Naive thymus-derived CD4-positive, alpha-beta T cell (primary cell): ENCODE measurements around the gene CDC123. TPM values are rescaled to one million over a fixed set of nuclear protein-coding genes. Genes with fewer than 3 reads are reported as not detected.
"Not testable (repeated sequence)": the region's sequence is repeated elsewhere in the genome, so short reads cannot be mapped to it uniquely, and the experiment has no call there.

Experiments used
- ATAC-seq: fragments of 150-1000 bp; cut with Tn5 transposase; 2 replicates; pipeline ENCODE4 v1.10.0; 2021; ENCODE audit warnings: mild to moderate bottlenecking, moderate library complexity
- CTCF ChIA-PET: fragments of 350-600 bp; sonication (Branson Sonifier 250); formaldehyde crosslinking; loops from one replicate; lab custom pipeline; 2021; ENCODE audit warnings: antibody characterized with exemption; lab: Charles Lee
- POLR2A ChIA-PET: fragments of 350-600 bp; sonication (Branson Sonifier 250); formaldehyde crosslinking; loops from one replicate; lab custom pipeline; 2021; ENCODE audit warnings: antibody characterized with exemption, inconsistent platforms; lab: Charles Lee
- DNase-seq, 9 donors: peaks; one replicate each; pipeline versions ENCODE4 v3.0.0 to v3.0.0-alpha.2; 2020 to 2022; ENCODE audit warnings: mixed read lengths in 1 of 9
- H3K27ac ChIP-seq: one replicate; pipeline ENCODE4 v1.7.0; 2013; ENCODE audit warnings: mild to moderate bottlenecking, low read depth, low read length, moderate library complexity
- H3K27me3 ChIP-seq, 2 donors: one replicate each; pipeline ENCODE4 v1.7.0; 2013; ENCODE audit warnings: low read length in 2 of 2, mild to moderate bottlenecking in 2 of 2, moderate library complexity in 2 of 2; ENCODE audit not compliant: control insufficient read depth in 2 of 2, insufficient read depth in 2 of 2
- H3K36me3 ChIP-seq, 3 experiments: 1 replicate in 2 of 3; 2 replicates in 1 of 3; pipeline ENCODE4 v1.7.0; 2013; ENCODE audit warnings: low read length in 3 of 3, mild to moderate bottlenecking in 3 of 3, moderate library complexity in 1 of 3; ENCODE audit not compliant: insufficient read depth in 3 of 3, control insufficient read depth in 2 of 3
- H3K4me1 ChIP-seq, 2 donors: one replicate each; pipeline ENCODE4 v1.7.0; 2013; ENCODE audit warnings: low read length in 2 of 2, mild to moderate bottlenecking in 2 of 2, moderate library complexity in 1 of 2; ENCODE audit not compliant: control insufficient read depth in 2 of 2, insufficient read depth in 2 of 2
- H3K4me3 ChIP-seq: 2 replicates; pipeline ENCODE4 v1.7.0; 2013; ENCODE audit warnings: mild to moderate bottlenecking, low read length
- H3K9me3 ChIP-seq, 3 experiments: 1 replicate in 2 of 3; 2 replicates in 1 of 3; pipeline ENCODE4 v1.7.0; 2013; ENCODE audit warnings: low read length in 3 of 3; ENCODE audit not compliant: control insufficient read depth in 2 of 3
- H3K27ac Mint-ChIP-seq, 9 donors: one replicate each; pipeline ENCODE4 v1.8.0; 2020 to 2022; ENCODE audit warnings: mixed read lengths in 9 of 9, mild to moderate bottlenecking in 8 of 9, moderate library complexity in 5 of 9, inconsistent platforms in 2 of 9
- H3K27me3 Mint-ChIP-seq, 5 donors: one replicate each; pipeline ENCODE4 v1.8.0; 2021 to 2022; ENCODE audit warnings: mixed read lengths in 5 of 5, mild to moderate bottlenecking in 1 of 5
- H3K36me3 Mint-ChIP-seq, 5 donors: one replicate each; pipeline ENCODE4 v1.8.0; 2020 to 2022; ENCODE audit warnings: mixed read lengths in 5 of 5, mild to moderate bottlenecking in 3 of 5, inconsistent platforms in 1 of 5
- H3K4me1 Mint-ChIP-seq, 7 donors: one replicate each; pipeline ENCODE4 v1.8.0; 2020 to 2022; ENCODE audit warnings: mixed read lengths in 7 of 7, mild to moderate bottlenecking in 3 of 7, inconsistent platforms in 1 of 7
- H3K4me3 Mint-ChIP-seq, 10 donors: one replicate each; pipeline ENCODE4 v1.8.0; 2020 to 2022; ENCODE audit warnings: mild to moderate bottlenecking in 10 of 10, mixed read lengths in 10 of 10, moderate library complexity in 6 of 10, inconsistent platforms in 2 of 10
- H3K9me3 Mint-ChIP-seq, 11 donors: one replicate each; pipeline ENCODE4 v1.8.0; 2020 to 2022; ENCODE audit warnings: mixed read lengths in 11 of 11, mild to moderate bottlenecking in 4 of 11, inconsistent platforms in 1 of 11, moderate library complexity in 1 of 11
- intact Hi-C, 2 donors: fragments of 100-400 bp; cut with micrococcal nuclease; formaldehyde crosslinking; loops; one replicate each; pipeline ENCODE4 v1.15.1; 2023
- polyA plus RNA-seq, 2 donors: library from polyadenylated mRNA; unstranded; fragments of 300-500 nt; fragmentation: Illumina TruSeq; gene quantifications; one replicate each; pipeline ENCODE4 v1.2.3, GENCODE V29; 2021
- total RNA-seq, 6 experiments: library from RNA in 5 of 6; stranded (reverse) in 5 of 6; gene quantifications; 1 replicate in 5 of 6; 2 replicates in 1 of 6; pipeline ENCODE4 v1.2.3 and lab custom pipeline; 2021 to 2026

The CDC123 gene
- total and polyA plus RNA-seq, 7 experiments from 2014 or later, result 27.0 to 97.8 (median 37.0) TPM

GRCh38 chr10:12214763-12215218 is 18.8 kb downstream of the CDC123 start:
- Histone ChIP-seq H3K4me3 (no peak overlapping the region), H3K9me3 (no peaks in the 10 kb centered on the region), H3K27ac (peak overlapping the region; percentile 38), H3K27me3 (no peaks in the 10 kb centered on the region), H3K4me1 (no peaks in the 10 kb centered on the region), H3K36me3 (peaks cover 8 to 60% (median 17%) of the 10 kb centered on the region in 3 experiments)
- peak; percentile 69 for ATAC-seq
- no peaks in the 10 kb centered on the region for H3K9me3 Mint-ChIP-seq
- H3K36me3 Mint-ChIP-seq, result peaks cover 23 to 42% (median 33%) of the 10 kb centered on the region in 5 donors
- DNase-seq, result peak in 7 of 9 donors; percentile 27 to 62 (median 47)
- CTCF ChIA-PET, result interaction anchor here (0.6 to 3.4 kb wide), 14 partner anchors 10 to 687 kb away, joined by 3 to 17 read pairs (median 4); partner anchors contain the start of genes CDC123 and NUDT5
- no peaks in the 10 kb centered on the region for H3K27me3 Mint-ChIP-seq
- H3K4me3 Mint-ChIP-seq, result peak overlapping the region; percentile 61 to 84 (median 72)
- intact Hi-C loops, result loop anchor here (1.0 to 2.0 kb wide), 6 partner anchors 18 to 688 kb away; partner anchors contain the start of genes CDC123 (in 1 of the 2) and NUDT5 (in 1 of the 2)
- peaks cover 5 to 37% (median 20%) of the 10 kb centered on the region in 7 donors for H3K4me1 Mint-ChIP-seq
- POLR2A ChIA-PET, result interaction anchor here (0.7 to 1.8 kb wide), 5 partner anchors 16 to 186 kb away, joined by 3 to 5 read pairs (median 4); partner anchors contain the start of genes CDC123 and NUDT5
- peak overlapping the region; percentile 73 to 96 (median 87) for H3K27ac Mint-ChIP-seq

- ChIA-PET CTCF (no interaction called here), POLR2A (no interaction called here)
- no peaks in the 10 kb centered on the region for H3K27me3 Mint-ChIP-seq
- Histone ChIP-seq H3K36me3 (peaks cover 3 to 57% (median 5%) of the 10 kb centered on the region in 3 experiments), H3K4me3 (no peak overlapping the region), H3K4me1 (no peaks in the 10 kb centered on the region), H3K27me3 (no peaks in the 10 kb centered on the region), H3K27ac (no peak overlapping the region), H3K9me3 (no peaks in the 10 kb centered on the region)
- H3K36me3 Mint-ChIP-seq, result peaks cover 19 to 43% (median 28%) of the 10 kb centered on the region in 5 donors
- H3K9me3 Mint-ChIP-seq, result no peaks in the 10 kb centered on the region
- peak overlapping the region in 1 of 9 donors; percentile 41 for H3K27ac Mint-ChIP-seq
- H3K4me3 Mint-ChIP-seq, result no peak overlapping the region
- intact Hi-C loops, result no loop called here
- no peak for DNase-seq
- no peak for ATAC-seq
- peaks cover 9 to 36% (median 20%) of the 10 kb centered on the region in 7 donors for H3K4me1 Mint-ChIP-seq
Observed at GRCh38 chr10:12218991-12219390, 23.0 kb downstream of the CDC123 start.

GRCh38 chr10:12221323-12222298 is 25.6 kb downstream of the CDC123 start:
- Histone ChIP-seq H3K9me3 (no peaks in the 10 kb centered on the region), H3K4me3 (no peak overlapping the region), H3K4me1 (no peaks in the 10 kb centered on the region), H3K27ac (no peak overlapping the region), H3K36me3 (peaks cover 1 to 64% (median 5%) of the 10 kb centered on the region in 3 experiments), H3K27me3 (no peaks in the 10 kb centered on the region)
- POLR2A ChIA-PET, result interaction anchor here (0.6 kb wide), 1 partner anchor 876 kb away, joined by 4 read pairs; no protein-coding TSS in a partner anchor
- DNase-seq (no peak), ATAC-seq (no peak)
- Mint-ChIP-seq H3K9me3 (peaks cover 0 to 1% (median 0%) of the 10 kb centered on the region in 11 donors), H3K36me3 (peaks cover 18 to 57% (median 34%) of the 10 kb centered on the region in 5 donors), H3K27ac (peak overlapping the region in 2 of 9 donors; percentile 45 to 52), H3K4me3 (no peak overlapping the region), H3K4me1 (peaks cover 0 to 13% (median 4%) of the 10 kb centered on the region in 7 donors), H3K27me3 (no peaks in the 10 kb centered on the region)
- intact Hi-C loops, result no loop called here
- CTCF ChIA-PET, result interaction anchor here (0.6 kb wide), 1 partner anchor 544 kb away, joined by 3 read pairs; no protein-coding TSS in a partner anchor

- H3K27ac Mint-ChIP-seq, result no peak overlapping the region
- ATAC-seq (no peak), DNase-seq (no peak)
- H3K4me3 Mint-ChIP-seq, result no peak overlapping the region
- peaks cover 0 to 2% (median 0%) of the 10 kb centered on the region in 11 donors for H3K9me3 Mint-ChIP-seq
- no peaks in the 10 kb centered on the region for H3K9me3 ChIP-seq
- H3K36me3 Mint-ChIP-seq, result peaks cover 8 to 45% (median 27%) of the 10 kb centered on the region in 5 donors
- ChIA-PET CTCF (interaction anchor here (2.2 kb wide), 1 partner anchor 10 kb away, joined by 7 read pairs; no protein-coding TSS in a partner anchor), POLR2A (no interaction called here)
- intact Hi-C loops, result no loop called here
- no peaks in the 10 kb centered on the region for H3K27me3 Mint-ChIP-seq
- H3K4me1 ChIP-seq, result no peaks in the 10 kb centered on the region
- H3K27me3 ChIP-seq, result no peaks in the 10 kb centered on the region
- H3K36me3 ChIP-seq, result peaks cover 0 to 40% (median 5%) of the 10 kb centered on the region in 3 experiments
- H3K27ac ChIP-seq, result no peak overlapping the region
- no peak overlapping the region for H3K4me3 ChIP-seq
- H3K4me1 Mint-ChIP-seq, result peaks cover 0 to 5% (median 0%) of the 10 kb centered on the region in 7 donors
Observed at GRCh38 chr10:12225444-12225843, 29.5 kb downstream of the CDC123 start.

GRCh38 chr10:12226438-12226837 is 30.4 kb downstream of the CDC123 start:
- ATAC-seq, intact Hi-C loops, H3K4me1 ChIP-seq, H3K9me3 ChIP-seq, POLR2A ChIA-PET, H3K4me1 Mint-ChIP-seq, H3K27me3 ChIP-seq, DNase-seq, H3K27ac ChIP-seq, H3K4me3 ChIP-seq, H3K27me3 Mint-ChIP-seq, CTCF ChIA-PET, H3K9me3 Mint-ChIP-seq, H3K4me3 Mint-ChIP-seq, H3K27ac Mint-ChIP-seq: not testable (repeated sequence)
- H3K36me3 Mint-ChIP-seq, result peaks cover 8 to 44% (median 27%) of the 10 kb centered on the region in 5 donors
- H3K36me3 ChIP-seq, result peaks cover 0 to 39% (median 5%) of the 10 kb centered on the region in 3 experiments

GRCh38 chr10:12228851-12229250 is 32.9 kb downstream of the CDC123 start:
- CTCF ChIA-PET, result no interaction called here
- Histone ChIP-seq H3K36me3 (peaks cover 0 to 29% (median 1%) of the 10 kb centered on the region in 3 experiments), H3K27me3 (no peaks in the 10 kb centered on the region), H3K27ac (no peak overlapping the region), H3K9me3 (no peaks in the 10 kb centered on the region), H3K4me1 (no peaks in the 10 kb centered on the region), H3K4me3 (no peak overlapping the region)
- Mint-ChIP-seq H3K27ac (no peak overlapping the region), H3K27me3 (no peaks in the 10 kb centered on the region), H3K36me3 (peaks cover 11 to 42% (median 24%) of the 10 kb centered on the region in 5 donors), H3K4me1 (peaks cover 0 to 6% (median 0%) of the 10 kb centered on the region in 7 donors), H3K4me3 (no peak overlapping the region), H3K9me3 (peaks cover 0 to 2% (median 0%) of the 10 kb centered on the region in 11 donors)
- intact Hi-C loops, result no loop called here
- ATAC-seq, result no peak
- POLR2A ChIA-PET, result no interaction called here
- no peak for DNase-seq
